Measurements from ENCODE around the gene PRMT7.

GRCh38 chr16:68369168-68369567, 58.3 kb downstream of the PRMT7 start:
- TF ChIP-seq CTCF (IDR thresholded peaks at IDR 0.05; ENCODE audit: insufficient read depth, low read depth, low read length) (no peak), EZH2 (IDR thresholded peaks at IDR 0.05; ENCODE audit: insufficient read depth, low read length) (no peak)

Measured in astrocyte (in vitro differentiated cells and primary cell).